KMS-11 (cell line): Measurements from ENCODE around the gene GRK4.

Source experiments
- H2AFZ ChIP-seq: fragments of 200-600 bp; sonication (generic); 2 replicates; pipeline ENCODE4 v1.6.1; 2016; ENCODE audit warnings: antibody characterized with exemption, mixed run types, low read depth
- H3K27ac ChIP-seq: fragments of 200-600 bp; sonication (generic); 2 replicates; pipeline ENCODE4 v1.6.1; 2016; ENCODE audit warnings: mild to moderate bottlenecking, mixed run types
- H3K27me3 ChIP-seq: fragments of 200-600 bp; sonication (generic); 2 replicates; pipeline ENCODE4 v1.6.1; 2017; ENCODE audit warnings: mild to moderate bottlenecking, low read depth, mixed run types, moderate library complexity; ENCODE audit not compliant: insufficient read depth
- H3K36me3 ChIP-seq: fragments of 200-600 bp; sonication (generic); 2 replicates; pipeline ENCODE4 v1.6.1; 2017; ENCODE audit warnings: mild to moderate bottlenecking, mixed run types; ENCODE audit not compliant: insufficient read depth
- H3K4me1 ChIP-seq: fragments of 200-600 bp; sonication (generic); 2 replicates; pipeline ENCODE4 v1.6.1; 2016; ENCODE audit warnings: mild to moderate bottlenecking, low read depth, mixed run types; ENCODE audit not compliant: poor library complexity, severe bottlenecking
- H3K4me2 ChIP-seq: fragments of 200-600 bp; sonication (generic); 2 replicates; pipeline ENCODE4 v1.7.0; 2016; ENCODE audit warnings: mild to moderate bottlenecking, mixed run types
- H3K4me3 ChIP-seq: fragments of 200-600 bp; sonication (generic); IDR thresholded peaks from 2 replicates; pipeline ENCODE4 v1.6.1; 2017; ENCODE audit warnings: low read depth, low read length, mixed read lengths; ENCODE audit not compliant: insufficient read depth
- H3K79me2 ChIP-seq: fragments of 200-600 bp; sonication (generic); 2 replicates; pipeline ENCODE4 v1.6.1; 2016; ENCODE audit warnings: low read depth, mixed run types; ENCODE audit not compliant: insufficient read depth
- H3K9ac ChIP-seq: fragments of 200-600 bp; sonication (generic); 2 replicates; pipeline ENCODE4 v1.6.1; 2016; ENCODE audit warnings: mild to moderate bottlenecking, mixed run types
- H4K20me1 ChIP-seq: fragments of 200-600 bp; sonication (generic); 2 replicates; pipeline ENCODE4 v1.6.1; 2016; ENCODE audit warnings: mild to moderate bottlenecking, mixed run types; ENCODE audit not compliant: insufficient read depth
- CTCF ChIP-seq: fragments of 200-600 bp; sonication (generic); conservative IDR thresholded peaks from 2 replicates; pipeline ENCODE4 v1.6.1; 2017; ENCODE audit warnings: low read depth, mild to moderate bottlenecking, antibody characterized with exemption, low read length, moderate library complexity, mixed read lengths

GRK4 gene

GRCh38 chr4:3074846-3075651 is 111.7 kb downstream of the GRK4 start:
- H4K20me1 ChIP-seq = no peaks in the 10 kb centered on the region

GRCh38 chr4:3075652-3075981 is 112.2 kb downstream of the GRK4 start:
- Histone ChIP-seq H3K9ac (no peak overlapping the region), H3K27ac (no peak overlapping the region), H3K4me2 (peak overlapping the region; percentile 54; the same call in 1 of the 2 replicates), H3K79me2 (peaks cover 10% of the 10 kb centered on the region; the same call in 1 of the 2 replicates), H3K4me3 (no peak overlapping the region), H3K4me1 (peaks cover 11% of the 10 kb centered on the region), H2AFZ (no peak overlapping the region), H4K20me1 (no peaks in the 10 kb centered on the region), H3K27me3 (no peaks in the 10 kb centered on the region; the same call in 1 of the 2 replicates), H3K36me3 (no peaks in the 10 kb centered on the region)
- TF ChIP-seq CTCF = no peak

More at GRCh38 chr4:3074846-3075651, 111.7 kb downstream of the GRK4 start:
- peak overlapping the region; percentile 52; the same call in 1 of the 2 replicates for H2AFZ ChIP-seq
- H3K4me2 ChIP-seq = peak overlapping the region; percentile 54; the same call in 1 of the 2 replicates
- H3K27me3 ChIP-seq = no peaks in the 10 kb centered on the region; the same call in 1 of the 2 replicates
- H3K4me1 ChIP-seq = peaks cover 11% of the 10 kb centered on the region
- H3K36me3 ChIP-seq = no peaks in the 10 kb centered on the region
- peaks cover 9% of the 10 kb centered on the region; the same call in 1 of the 2 replicates for H3K79me2 ChIP-seq
- H3K27ac ChIP-seq = peak overlapping the region; percentile 62; the same call in 1 of the 2 replicates
- peak overlapping the region; percentile 62 for H3K9ac ChIP-seq
- H3K4me3 ChIP-seq = no peak overlapping the region
- TF ChIP-seq CTCF = no peak

- Histone ChIP-seq H4K20me1 (no peaks in the 10 kb centered on the region), H3K27me3 (no peaks in the 10 kb centered on the region), H3K27ac (no peak overlapping the region), H3K4me3 (no peak overlapping the region), H3K4me2 (no peak overlapping the region), H3K9ac (no peak overlapping the region), H3K79me2 (peaks cover 15% of the 10 kb centered on the region; the same call in 1 of the 2 replicates), H2AFZ (no peak overlapping the region), H3K36me3 (no peaks in the 10 kb centered on the region), H3K4me1 (peaks cover 11% of the 10 kb centered on the region)
- no peak for TF ChIP-seq CTCF
Measured at GRCh38 chr4:3077796-3078195, 114.4 kb downstream of the GRK4 start.

- no peak overlapping the region for H3K4me2 ChIP-seq
- peaks cover 11% of the 10 kb centered on the region for H3K4me1 ChIP-seq
- no peak overlapping the region for H3K4me3 ChIP-seq
- no peak overlapping the region for H2AFZ ChIP-seq
- no peak overlapping the region for H3K9ac ChIP-seq
- H3K27me3 ChIP-seq = no peaks in the 10 kb centered on the region
- H3K79me2 ChIP-seq = peaks cover 15% of the 10 kb centered on the region; the same call in 1 of the 2 replicates
- no peak overlapping the region for H3K27ac ChIP-seq
- H4K20me1 ChIP-seq = no peaks in the 10 kb centered on the region
- no peaks in the 10 kb centered on the region for H3K36me3 ChIP-seq
- no peak for TF ChIP-seq CTCF
Measured at GRCh38 chr4:3079694-3080123, 116.3 kb downstream of the GRK4 start.
